HS-27A (cell line): ENCODE measurements around the gene DUSP16.
"Not testable (repeated sequence)": the region's sequence is repeated elsewhere in the genome, so short reads cannot be mapped to it uniquely, and the experiment has no call there.

ENCODE experiments used
- DNase-seq: peaks from one replicate; pipeline ENCODE4 v3.0.0-alpha.2; 2012; ENCODE audit warnings: low read depth, missing footprints

The DUSP16 gene

DNA sequence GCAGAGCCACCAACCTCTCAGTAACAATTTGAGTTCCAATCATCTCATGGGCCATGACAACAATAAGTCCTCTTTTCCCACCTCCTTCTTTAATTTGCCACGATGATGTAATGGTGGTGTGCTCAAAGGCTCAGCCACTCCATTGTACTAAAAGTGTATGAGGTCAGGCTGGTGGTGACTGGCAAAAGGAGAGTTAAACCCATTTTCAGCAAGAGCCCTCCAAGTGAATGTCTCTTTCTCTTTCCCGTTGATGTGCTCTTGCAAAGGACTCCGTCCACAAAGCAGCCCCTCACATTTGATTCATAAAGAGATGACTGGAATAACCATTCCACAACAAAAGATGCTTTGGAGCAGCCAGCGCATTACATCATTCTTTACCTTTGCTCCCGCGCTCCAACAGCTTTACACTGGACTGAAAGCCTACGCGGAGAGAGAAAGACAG is 41.6 kb downstream of the DUSP16 start:
- DNase-seq, result no peak

DNA sequence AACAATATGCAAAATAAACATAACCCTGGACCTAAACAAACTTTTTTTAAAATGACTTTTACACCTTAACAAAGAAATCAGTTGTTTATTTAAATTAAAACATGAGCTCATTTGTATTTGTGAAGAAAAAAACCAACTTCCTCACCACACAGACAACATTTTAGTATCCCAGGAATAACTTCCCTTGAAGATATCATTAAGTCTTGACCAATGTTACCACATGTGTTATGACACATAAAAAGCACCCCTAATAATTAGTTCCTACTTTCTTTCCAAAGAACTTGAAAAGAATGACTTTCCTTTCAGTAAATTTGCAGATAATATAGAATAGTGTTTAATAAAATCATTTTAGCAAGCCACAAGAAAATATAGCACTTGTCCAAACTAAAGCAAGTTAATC is 42.4 kb downstream of the DUSP16 start:
- DNase-seq, result no peak

DNA sequence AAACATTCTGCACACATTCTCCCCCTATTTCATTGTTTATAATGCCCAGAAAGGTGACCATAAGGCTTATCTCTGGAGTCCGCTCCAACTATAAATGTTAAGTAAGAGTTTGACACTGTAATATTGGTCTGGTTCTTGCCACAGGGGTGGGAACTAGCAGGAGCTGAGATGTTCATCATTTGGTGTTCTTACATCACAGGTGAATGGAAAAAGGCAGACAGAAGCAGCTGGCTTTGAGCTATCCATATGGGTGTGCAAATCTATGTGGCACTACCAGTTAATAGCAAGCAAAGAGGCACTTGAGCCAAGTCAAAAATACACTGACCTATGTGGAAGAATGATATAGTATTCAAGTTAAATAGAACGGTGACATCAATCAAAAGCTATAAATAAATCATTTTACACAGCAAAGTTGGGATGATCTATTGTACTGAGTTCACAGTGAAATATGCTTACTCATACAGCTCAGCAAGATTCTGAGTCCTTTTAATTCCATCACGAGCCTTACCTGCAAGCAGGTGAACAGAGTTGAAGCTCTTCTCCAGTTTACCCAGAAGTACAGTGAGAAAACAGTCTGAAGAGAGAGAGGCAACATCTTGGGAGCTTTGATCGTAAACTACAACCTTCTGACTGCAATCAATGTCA is 43.2 kb downstream of the DUSP16 start:
- DNase-seq, result no peak

DNA sequence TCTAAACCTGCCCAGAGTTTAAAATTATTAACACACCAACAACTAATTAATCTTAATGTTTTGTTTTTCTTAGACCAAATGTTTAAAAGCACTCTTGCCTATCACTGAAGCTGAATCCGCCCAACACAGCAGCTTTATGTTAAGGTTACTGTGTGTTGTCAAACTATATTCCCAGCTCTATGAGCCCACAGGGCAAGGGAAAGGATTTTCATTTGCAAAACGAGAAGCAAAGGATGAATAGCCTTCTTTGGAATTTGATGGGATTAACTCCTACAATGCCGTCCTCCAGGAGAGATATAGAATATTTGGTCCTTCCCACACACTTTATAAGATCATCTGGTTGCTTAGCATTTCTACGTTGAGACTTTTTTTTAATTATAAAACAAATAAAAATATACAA is 43.7 kb downstream of the DUSP16 start:
- DNase-seq, result no peak

DNA sequence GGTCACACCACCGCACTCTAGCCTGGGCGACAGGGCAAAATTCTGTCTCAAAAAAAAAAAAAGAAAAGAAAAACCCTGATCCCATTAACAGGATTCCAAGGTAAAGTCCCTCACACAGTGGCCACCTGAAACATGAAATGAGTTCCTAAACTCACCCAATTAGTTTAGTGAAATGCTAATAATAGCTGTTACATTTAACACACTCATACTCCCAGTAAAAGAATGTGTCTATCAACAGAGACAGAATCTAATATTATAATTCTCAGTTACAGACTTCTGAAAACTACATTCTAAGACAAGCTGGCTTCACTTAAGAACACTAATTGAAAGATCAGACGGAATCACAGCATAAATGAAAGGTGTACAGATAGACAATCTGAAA is 44.2 kb downstream of the DUSP16 start:
- DNase-seq, result no peak

DNA sequence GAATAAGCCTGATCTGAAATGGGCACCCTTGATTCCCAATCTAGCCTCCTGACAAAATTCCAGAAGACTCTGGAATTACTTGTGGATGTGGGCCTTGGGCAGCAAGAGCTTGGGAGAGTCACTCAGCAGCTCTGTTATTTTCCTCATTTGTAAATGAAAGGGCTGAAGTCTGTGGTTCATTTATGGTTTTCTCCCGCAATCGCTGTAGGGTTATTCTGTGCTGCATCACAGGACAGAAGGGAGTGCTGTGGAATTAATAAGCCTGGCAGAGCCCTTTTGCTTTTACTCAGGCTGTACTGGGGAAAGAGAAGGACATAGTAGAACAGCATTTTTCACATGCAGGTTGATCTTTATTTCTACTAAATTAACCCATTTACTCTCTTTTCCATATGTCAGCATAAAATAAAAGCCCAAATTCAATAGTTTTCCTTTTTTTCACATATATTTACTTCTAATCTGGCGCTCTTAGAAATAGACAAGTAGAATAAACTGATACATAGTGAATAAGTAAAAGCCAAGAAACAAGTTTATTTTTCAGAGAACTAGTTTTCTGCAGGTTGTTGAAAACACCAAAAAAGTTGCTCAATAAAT is 49.2 kb downstream of the DUSP16 start:
- no peak for DNase-seq

DNA sequence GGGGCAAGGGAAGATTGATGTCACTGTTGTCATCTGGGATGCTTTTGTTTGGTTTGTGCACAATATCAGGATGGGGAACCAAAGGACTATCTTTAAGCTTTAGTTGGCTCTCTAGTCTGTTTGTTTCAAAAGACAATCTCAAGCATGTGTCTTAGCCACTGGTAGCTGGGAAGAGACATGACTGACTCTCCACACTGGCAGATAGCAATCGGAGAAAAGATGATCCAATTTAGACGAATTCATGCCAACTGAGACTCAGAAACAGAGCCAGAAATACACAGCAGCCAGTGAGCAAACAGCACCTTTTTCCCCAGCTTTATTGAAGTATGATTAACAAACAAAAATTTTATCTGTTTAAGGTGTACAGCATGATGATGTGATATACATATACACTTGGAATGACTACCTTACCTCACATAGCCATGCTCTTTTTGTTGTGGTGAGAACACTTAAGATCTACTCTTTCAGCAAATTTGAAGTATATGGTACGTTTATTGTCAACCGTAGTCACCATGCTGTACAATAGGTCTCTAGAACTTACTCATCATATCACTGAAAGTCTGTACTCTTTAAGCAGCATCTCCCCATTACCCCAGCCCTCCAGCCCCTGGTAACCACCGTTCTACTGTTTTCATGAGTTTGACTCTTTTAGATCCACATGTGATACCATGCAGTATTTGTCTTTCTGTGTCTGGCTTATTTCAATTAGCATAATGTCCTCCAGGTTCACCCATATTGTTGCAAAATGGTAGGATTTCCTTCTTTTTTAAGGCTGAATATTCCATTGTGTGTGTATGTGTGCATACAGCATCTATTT is 50.6 kb downstream of the DUSP16 start:
- no peak for DNase-seq

DNA sequence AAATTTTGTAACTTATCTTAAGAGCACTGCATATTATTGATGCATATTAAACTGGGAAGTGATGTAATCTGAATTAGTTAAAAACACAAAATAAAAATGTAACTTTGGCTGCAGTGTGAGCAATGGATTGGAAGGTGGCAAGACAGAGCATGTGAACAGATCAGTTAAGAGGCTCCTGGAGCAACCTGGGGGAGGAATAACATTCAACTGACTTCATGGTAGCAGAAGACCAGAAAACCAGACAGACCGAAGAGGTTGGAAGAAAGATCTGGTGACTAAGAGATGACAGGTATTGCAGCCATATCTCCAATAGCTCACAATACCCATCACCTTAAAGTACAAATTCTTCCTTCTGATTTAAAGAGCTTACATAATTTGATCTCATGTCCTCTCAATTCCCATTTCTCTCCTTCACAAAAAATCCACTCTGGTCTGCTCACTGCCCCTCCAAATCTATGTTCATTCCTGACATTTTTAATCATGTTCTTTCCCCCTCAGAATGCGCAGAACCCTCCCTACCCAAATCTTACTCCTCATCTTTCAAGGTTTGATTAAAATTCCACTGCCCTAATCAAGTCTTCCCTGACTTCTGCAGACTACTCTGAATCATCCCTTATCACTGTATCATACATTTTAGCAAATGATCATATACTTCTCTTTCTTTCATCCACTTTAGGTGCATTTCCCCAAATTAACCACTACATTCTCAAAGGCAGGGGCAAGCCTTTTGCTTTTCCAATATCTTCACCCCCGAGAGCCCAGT is 51.5 kb downstream of the DUSP16 start:
- no peak for DNase-seq

DNA sequence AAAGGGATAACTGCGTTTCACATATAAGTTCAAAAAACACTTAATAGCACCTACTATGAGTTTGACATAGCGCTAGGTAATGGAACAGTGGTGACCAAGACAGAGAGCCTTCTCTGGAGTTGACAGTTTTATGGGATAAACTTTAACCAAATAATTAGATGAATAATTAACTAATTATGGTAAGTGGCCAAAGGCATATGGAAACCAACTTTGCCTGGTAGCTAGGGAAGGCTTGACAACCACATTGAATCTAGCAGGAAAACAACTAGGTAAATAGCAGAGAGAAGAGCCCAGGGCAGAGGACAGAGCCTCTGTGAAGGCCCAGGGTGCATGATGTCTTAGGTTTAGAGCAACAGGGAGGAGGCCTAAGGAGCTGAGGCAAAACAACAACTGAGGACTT is 52.1 kb downstream of the DUSP16 start:
- no peak for DNase-seq

DNA sequence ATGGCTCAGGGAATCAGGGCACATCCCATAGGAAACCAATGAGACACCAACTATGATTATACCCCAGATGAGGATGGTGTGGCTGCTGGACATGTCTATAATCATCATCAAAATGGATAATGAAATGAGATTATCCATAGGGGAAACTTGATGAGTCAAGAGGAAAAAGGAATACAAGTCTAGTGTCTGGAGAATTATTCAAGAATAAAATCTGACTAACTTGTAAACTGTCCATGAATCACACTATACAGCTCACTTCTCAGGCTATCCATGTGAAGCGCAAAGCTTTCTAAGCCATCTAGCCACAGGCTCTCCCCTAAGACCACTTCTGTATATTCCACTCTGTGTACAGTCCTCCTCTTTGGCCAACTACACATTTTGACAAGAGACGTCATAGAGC is 52.5 kb downstream of the DUSP16 start:
- DNase-seq, result no peak

DNA sequence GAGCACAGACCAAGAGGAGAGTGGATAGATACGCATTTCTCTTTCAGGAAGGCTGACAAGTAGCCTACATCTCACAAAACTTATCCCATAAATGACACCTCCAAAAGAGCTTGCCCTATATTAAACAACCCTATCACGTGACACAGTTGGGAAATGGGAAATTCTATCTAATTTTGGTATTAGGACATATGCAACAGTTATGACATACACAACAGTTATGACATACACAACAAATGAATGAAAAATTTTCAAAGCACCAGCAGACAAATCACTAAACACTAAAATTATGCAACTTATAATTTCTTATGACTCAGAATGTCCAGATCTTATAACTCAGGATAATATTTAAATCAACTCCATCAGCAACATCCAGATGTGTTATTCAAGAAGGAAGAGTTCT is 54.1 kb downstream of the DUSP16 start:
- DNase-seq, result no peak

DNA sequence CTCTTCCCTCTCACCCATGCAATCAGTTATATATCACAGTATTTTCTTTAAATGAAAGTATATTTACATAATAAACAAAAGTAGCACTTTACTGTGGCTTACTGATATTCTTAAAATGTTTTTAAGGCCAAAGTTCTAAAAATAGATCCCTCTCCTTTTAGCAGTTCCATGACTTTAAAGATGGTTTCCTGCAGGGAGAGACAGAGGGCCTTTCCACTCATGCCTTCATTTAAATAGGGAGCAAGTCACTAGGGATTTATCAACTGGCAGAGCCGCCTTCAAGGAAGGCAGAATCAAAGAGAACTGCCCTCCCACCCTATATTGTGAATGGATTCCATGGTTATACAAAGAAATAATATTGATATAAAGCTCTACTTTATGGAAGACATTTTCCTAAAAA is 55.5 kb downstream of the DUSP16 start:
- DNase-seq, result no peak

DNA sequence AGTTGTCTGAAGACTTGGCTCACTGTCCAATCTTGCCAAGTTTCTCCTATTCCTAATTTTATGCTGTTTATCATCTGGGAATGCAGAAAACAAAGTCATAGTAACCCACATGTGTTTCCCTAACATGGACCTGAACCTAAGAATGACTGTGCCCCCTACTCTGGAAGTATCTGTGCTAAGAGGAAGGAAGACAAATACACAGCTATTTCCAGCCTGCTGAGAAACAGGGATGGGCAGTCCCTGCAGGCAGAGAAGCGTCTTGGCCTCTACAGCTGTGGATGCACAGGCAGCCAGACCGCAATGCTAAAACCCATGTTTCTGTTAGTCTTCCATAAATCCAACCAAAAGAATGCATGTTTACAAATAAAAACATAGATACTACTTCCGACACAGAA is 56.2 kb downstream of the DUSP16 start:
- no peak for DNase-seq

DNA sequence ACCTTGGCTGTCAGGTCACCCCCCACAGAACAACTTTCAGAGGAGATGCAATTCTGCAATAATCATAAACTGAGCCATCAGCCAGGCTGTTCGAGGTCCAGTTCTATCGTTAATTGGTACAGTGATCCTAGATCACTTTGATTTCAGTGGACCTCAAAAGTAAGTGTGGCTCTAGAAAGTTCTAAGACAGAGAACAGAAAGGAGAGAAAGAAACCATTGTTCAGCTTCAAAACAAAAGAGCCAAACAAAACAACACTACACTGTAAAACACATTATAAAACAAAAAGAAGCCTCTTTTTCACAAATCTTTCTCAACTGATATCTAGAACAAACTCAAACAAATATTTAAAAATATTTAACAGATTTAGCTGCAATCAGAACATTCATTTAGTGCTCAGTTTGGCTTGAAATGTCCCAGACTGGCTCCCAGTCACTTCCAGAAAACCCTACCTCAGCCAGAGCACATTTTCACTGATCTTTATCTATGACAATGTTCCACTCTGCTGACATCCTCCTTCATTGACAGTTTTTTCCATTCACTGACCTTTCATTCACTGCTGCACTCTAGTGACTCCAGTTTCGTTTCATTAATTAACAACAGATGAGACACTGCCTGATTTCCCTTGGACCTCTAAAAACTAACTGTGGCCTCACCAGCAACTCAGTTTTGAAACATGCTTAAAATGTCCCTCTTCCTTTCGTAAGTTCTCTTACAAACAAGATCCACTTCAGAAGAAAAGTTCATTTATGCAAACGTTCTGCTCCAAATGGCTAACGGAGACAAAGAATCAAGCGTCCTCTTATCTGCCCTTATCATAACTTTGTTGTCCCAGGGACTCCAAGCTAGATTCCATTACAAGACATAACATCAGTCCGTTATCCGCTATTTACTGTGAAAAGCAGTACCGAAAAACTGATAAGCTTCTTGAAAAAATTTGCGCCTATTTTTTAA is 56.8 kb downstream of the DUSP16 start:
- DNase-seq, result no peak

DNA sequence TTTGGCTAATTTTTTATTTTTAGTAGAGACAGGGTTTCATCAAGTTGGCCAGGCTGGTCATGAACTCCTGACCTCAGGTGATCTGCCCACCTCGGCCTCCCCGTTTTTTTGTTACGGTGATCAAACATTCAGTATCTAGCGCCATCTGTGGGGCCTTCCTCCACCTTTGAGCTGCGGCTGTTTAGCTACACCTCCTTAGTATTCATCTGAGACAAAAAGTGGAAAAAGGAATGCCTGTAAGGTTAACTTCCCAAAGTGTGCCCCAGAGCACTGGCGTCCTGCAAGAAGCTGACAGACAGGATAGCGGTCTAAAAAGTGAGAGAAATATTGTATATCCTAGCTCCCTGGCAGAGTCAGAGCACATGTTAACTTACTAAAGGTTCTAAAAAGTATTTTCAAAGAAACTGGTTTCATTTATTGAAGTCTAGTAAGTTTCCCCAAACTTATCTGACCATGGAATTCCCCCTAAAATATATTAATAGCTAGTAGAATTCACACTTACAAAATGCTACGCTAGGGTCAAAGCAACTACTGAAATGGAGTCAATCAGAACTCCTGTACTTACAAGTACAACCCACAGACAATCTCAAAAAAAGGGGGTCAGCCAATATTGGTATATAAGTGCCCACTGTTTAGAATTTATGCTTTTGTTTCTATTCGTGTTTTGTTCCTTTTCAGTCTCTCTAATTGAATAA is 59.1 kb downstream of the DUSP16 start:
- DNase-seq, result no peak

DNA sequence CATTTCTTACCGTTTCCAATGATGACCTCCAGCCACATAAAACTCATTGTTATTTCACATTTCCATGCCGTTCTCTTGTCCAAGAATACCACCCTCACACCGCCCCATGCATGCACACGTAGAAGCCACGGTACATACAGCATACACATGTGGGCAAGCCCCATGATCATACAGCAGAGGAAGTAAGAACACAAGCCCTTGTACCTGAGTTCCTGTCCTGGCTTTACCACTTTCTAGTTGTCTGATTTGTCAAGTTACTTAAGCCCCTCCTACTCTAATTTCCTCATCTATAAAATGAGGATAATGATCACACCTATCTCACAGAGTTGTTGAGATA is 59.9 kb downstream of the DUSP16 start:
- no peak for DNase-seq

DNA sequence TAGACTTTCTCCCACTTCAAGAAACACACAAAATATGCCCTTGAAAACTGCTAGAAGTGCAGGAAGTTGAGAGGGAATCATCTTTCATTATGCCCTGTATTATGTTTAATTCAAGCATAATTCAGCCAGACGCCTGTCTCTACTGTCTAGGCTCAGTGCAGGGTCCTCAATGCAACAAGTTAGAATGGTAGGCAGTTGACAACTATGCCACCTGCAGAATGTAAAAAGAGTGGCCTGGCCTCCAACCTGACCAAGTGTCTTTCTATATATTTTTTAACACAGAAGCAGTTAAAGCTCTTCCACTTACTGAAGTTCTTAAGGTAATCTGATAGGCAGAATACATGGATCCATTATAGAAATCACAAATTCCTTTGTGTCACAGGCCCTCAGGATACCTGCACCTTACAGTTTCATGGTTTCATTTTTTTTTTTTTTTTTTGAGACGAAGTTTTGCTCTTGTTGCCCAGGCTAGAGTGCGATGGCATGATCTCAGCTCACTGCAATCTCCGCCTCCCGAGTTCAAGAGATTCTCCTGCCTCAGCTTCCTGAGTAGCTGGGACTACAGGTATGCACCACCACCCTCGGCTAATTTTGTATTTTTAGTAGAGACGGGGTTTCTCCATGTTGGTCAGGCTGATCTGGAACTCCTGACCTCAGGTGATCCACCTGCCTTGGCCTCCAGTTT is 60.4 kb downstream of the DUSP16 start:
- not testable (repeated sequence) for DNase-seq

DNA sequence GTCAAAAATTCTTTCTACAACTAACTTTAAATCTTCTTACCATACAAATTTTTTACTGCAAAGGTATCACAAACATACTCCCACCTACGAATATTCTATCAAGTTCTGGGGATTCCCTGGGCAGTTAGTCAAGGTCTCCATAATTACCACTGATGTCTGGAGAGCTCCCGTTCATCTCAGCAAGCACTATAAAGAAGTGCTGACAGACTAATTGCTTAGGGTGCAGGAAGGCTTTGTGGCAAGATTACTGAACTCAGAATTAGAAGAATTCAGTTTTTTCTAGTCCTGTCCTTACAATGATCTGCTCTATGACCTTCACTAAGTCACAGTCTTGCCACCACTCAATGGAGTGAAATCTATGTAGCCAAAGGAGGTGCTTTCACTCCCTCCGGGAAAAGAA is 61.5 kb downstream of the DUSP16 start:
- no peak for DNase-seq

DNA sequence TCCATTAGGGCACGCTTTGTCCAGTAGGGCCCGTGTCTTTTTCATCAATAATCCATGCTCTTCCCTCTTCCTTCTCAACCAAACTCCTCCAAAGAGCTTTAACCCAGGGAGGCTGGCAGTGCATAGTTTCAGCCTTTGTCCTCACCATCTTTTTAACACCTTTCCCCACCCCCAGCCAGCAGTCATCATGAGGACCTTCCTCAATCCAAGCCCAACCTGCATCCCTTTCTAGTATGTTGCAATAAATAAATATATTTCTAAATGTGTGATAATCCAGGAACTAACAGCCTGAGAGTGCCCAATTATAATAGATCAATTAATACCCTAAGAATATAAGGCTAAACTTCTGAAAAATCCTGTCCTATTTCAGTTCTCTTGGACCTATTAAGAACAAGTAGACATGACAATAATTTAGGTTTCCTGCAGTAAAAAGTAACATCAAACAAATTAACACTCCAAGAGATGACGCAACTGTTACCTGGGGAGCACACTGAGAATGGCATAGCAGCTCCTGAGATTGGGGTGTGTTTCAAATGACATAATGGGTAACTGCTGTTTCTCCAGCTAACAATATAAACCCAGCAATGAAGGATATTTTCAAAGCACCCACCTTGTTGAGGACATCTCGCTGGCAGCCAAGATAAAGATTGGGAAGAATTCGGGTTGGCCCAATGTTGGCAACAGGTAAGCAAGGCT is 62.6 kb downstream of the DUSP16 start:
- no peak for DNase-seq

DNA sequence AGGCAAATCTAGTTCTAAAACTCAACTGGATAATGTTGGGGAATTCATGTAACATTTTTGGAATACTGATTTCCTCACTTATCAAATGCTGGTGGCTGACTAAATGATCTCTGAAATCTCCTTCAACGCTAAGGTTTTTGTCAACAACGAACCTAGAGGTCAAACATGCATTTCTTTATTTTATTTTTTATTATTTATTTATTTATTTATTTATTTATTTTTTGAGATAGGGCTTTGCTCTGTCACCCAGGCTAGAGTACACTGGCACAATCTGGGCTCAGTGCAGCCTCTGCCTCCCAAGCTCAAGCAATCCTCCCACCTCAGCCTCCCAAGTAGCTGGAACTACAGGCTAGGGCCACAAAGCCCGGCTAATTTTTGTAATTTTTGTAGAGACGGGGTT is 64.5 kb downstream of the DUSP16 start:
- DNase-seq, result no peak
